Panc1 (cell line): Measurements from ENCODE around the gene TARP.

Source experiments
- ATAC-seq: fragments of 200-7000 bp; cut with Tn5 transposase; 2 replicates; pipeline ENCODE4 v1.9.1; 2020; ENCODE audit warnings: mild to moderate bottlenecking, moderate library complexity
- BruUV-seq: library from RNA; stranded (reverse); fragments of 400-500 nt; replicated peaks from 2 replicates; lab custom pipeline; 2021; lab: Mats Ljungman, UMichigan
- CTCF ChIA-PET: fragments of 300-600 bp; sonication (Branson Sonifier 250); formaldehyde crosslinking; loops from one replicate; lab custom pipeline; 2022; ENCODE audit warnings: antibody characterized with exemption; lab: Charles Lee
- POLR2A ChIA-PET: fragments of 300-600 bp; sonication (Branson Sonifier 250); formaldehyde crosslinking; loops from one replicate; lab custom pipeline; 2022; ENCODE audit warnings: antibody characterized with exemption; lab: Charles Lee
- DNase-seq: peaks from one replicate; pipeline ENCODE4 v3.0.0-alpha.2; 2010; ENCODE audit warnings: low read depth, low spot score
- H3K27ac ChIP-seq: 2 replicates; pipeline ENCODE4 v1.5.1; 2011; ENCODE audit warnings: mild to moderate bottlenecking, low read length, inconsistent platforms
- H3K27me3 ChIP-seq: fragments of 200-500 bp; sonication (Bioruptor generic); 2 replicates; pipeline ENCODE4 v1.6.0; 2014; ENCODE audit warnings: low read length, inconsistent platforms; ENCODE audit not compliant: control insufficient read depth, insufficient read depth
- H3K36me3 ChIP-seq: fragments of 200-500 bp; sonication (Bioruptor generic); 2 replicates; pipeline ENCODE4 v1.5.1; 2014; ENCODE audit warnings: inconsistent platforms, mild to moderate bottlenecking, low read length, moderate library complexity; ENCODE audit not compliant: control insufficient read depth, insufficient read depth
- H3K4me1 ChIP-seq: 2 replicates; pipeline ENCODE4 v1.5.1; 2011; ENCODE audit warnings: inconsistent platforms, mild to moderate bottlenecking, low read length, moderate library complexity; ENCODE audit not compliant: control insufficient read depth, insufficient read depth
- H3K4me3 ChIP-seq, 2 experiments: 2 replicates each; pipeline ENCODE4 v1.5.1; 2011 to 2012; ENCODE audit warnings: low read depth in 2 of 2, low read length in 2 of 2, mild to moderate bottlenecking in 2 of 2, inconsistent platforms in 1 of 2, moderate library complexity in 1 of 2
- H3K9me3 ChIP-seq: fragments of 200-500 bp; sonication (Bioruptor generic); 2 replicates; pipeline ENCODE4 v1.5.1; 2014; ENCODE audit warnings: low read depth, mild to moderate bottlenecking, inconsistent platforms, low read length, moderate library complexity; ENCODE audit not compliant: control insufficient read depth, insufficient read depth
- POLR2AphosphoS5 ChIP-seq: IDR thresholded peaks from 2 replicates; pipeline ENCODE4 v1.6.1; 2012; ENCODE audit warnings: mild to moderate bottlenecking, low read depth, low read length, moderate library complexity
- REST ChIP-seq, 2 experiments: IDR thresholded peaks; 2 replicates each; pipeline ENCODE4 v1.6.1; 2011 to 2012; ENCODE audit warnings: low read depth in 2 of 2, control low read depth in 1 of 2, low read length in 1 of 2, mild to moderate bottlenecking in 1 of 2, moderate library complexity in 1 of 2; ENCODE audit not compliant: insufficient read depth in 1 of 2
- SIN3A ChIP-seq: IDR thresholded peaks from 2 replicates; pipeline ENCODE4 v1.6.1; 2012; ENCODE audit warnings: low read depth, mild to moderate bottlenecking, low read length, moderate library complexity, borderline replicate concordance; ENCODE audit not compliant: insufficient read depth
- TCF7L2 ChIP-seq: IDR thresholded peaks from 2 replicates; pipeline ENCODE4 v1.6.1; 2011; ENCODE audit warnings: mild to moderate bottlenecking, low read depth, low read length, inconsistent platforms
- in situ Hi-C: cut with HindIII; loops from 2 replicates; pipeline ENCODE4 v1.10.0; 2016; ENCODE audit warnings: low sequenced_read_pairs, low pct_unique_long_range_greater_than_20kb
- intact Hi-C: fragments of 100-400 bp; cut with micrococcal nuclease; formaldehyde crosslinking; loops from one replicate; pipeline ENCODE4 v1.10.0; 2022; ENCODE audit not compliant: unreplicated experiment
- TF ChIP-seq, protein P1 (sequence below): fragments of 450-650 bp; IDR thresholded peaks from 2 replicates; pipeline ENCODE4 v1.5.1; 2017; ENCODE audit warnings: mild to moderate bottlenecking

TARP gene

DNA sequence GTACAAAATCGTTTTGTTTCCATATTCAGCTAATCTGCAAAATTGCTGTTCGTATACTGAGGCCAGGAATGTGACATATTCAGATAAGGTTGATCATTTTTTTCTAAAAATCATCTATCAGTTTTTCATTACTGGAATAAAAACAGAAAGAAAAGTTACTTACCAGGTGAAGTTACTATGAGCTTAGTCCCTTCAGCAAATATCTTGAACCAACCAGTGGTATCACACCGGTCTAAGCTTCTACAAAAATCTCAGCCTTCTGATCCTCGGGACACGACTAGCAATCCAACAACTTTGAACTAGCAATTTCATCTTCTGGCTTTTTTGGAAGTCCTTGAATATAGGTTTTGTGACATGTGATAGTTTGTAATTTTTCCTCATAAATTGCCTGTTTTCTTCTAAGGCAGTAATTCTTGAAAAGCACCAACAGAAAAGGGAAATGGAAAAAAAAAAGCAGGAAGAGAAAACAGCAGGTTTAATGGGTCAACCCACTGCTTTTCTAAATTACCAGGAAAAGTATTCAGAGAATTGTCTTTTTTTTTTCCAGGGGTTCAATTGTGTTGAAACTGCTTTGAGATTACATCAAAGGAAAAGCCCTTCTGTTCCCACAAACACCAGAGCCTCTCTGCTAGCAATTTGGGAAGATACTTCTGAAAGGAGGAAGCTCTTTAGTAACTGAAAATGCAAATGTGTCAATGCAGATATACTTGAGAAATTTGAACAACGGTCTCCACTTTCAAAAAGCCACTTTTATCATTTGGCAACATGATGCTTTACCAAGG is 2.9 kb upstream of the TARP start:
- Histone ChIP-seq H3K27ac (no peak overlapping the region), H3K4me1 (no peaks in the 10 kb centered on the region), H3K9me3 (no peaks in the 10 kb centered on the region), H3K4me3 (no peak overlapping the region), H3K27me3 (no peaks in the 10 kb centered on the region; the same call in 1 of the 2 replicates), H3K36me3 (no peaks in the 10 kb centered on the region)
- in situ Hi-C loops (no loop called here), intact Hi-C loops (no loop called here)
- ChIA-PET CTCF (no interaction called here), POLR2A (no interaction called here)
- ATAC-seq: no peak
- DNase-seq: no peak
- TF ChIP-seq POLR2AphosphoS5 (no peak), TCF7L2 (no peak)
- BruUV-seq: no TSS peak

DNA sequence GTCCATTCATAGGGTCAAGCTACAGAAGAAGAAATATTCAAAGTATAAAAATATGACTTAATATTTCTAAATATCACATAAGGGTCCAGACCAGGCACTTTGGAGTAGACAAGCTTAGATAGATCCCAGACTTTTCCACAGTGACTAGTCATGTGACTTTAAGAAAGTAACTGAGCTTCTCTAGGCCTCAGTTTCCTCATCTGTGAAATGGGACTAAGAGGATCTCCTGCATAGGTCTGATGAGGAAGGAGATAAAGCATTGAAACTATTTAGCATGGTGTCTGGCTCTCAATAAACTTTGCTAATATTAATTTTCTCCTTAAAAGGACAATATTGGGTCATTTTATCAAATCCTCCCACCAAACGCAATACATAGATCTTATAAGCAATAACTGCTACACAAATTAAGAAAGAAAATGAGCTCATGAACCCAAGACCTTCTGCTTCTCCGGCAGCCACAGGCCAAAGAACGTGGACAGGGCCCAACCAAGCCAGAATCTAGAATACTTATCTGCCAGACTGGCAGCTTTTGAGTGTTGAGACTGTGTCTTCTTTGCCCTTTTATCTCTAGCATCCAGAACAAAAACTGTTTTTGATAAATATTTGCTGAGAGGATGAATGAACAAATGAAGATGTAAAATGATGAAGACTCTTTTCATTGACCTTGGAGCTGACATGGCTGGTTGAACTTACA is 1.6 kb upstream of the TARP start:
- H3K9me3 ChIP-seq: no peaks in the 10 kb centered on the region
- intact Hi-C loops: no loop called here
- no TSS peak for BruUV-seq
- ATAC-seq (no peak), DNase-seq (no peak)
- H3K27ac ChIP-seq: no peak overlapping the region
- no peaks in the 10 kb centered on the region for H3K36me3 ChIP-seq
- no peak for TF ChIP-seq POLR2AphosphoS5
- TF ChIP-seq, protein P1, sequence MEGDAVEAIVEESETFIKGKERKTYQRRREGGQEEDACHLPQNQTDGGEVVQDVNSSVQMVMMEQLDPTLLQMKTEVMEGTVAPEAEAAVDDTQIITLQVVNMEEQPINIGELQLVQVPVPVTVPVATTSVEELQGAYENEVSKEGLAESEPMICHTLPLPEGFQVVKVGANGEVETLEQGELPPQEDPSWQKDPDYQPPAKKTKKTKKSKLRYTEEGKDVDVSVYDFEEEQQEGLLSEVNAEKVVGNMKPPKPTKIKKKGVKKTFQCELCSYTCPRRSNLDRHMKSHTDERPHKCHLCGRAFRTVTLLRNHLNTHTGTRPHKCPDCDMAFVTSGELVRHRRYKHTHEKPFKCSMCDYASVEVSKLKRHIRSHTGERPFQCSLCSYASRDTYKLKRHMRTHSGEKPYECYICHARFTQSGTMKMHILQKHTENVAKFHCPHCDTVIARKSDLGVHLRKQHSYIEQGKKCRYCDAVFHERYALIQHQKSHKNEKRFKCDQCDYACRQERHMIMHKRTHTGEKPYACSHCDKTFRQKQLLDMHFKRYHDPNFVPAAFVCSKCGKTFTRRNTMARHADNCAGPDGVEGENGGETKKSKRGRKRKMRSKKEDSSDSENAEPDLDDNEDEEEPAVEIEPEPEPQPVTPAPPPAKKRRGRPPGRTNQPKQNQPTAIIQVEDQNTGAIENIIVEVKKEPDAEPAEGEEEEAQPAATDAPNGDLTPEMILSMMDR: no peak
- TF ChIP-seq SIN3A: no peak
- no peak for TF ChIP-seq REST (IDR thresholded peaks at IDR 0.05; ENCODE audit: insufficient read depth in 1 of 2, low read depth in 2 of 2, low read length in 1 of 2)
- TF ChIP-seq TCF7L2: no peak
- no peaks in the 10 kb centered on the region for H3K4me1 ChIP-seq
- H3K27me3 ChIP-seq: no peaks in the 10 kb centered on the region; the same call in 1 of the 2 replicates
- ChIA-PET POLR2A (no interaction called here), CTCF (no interaction called here)
- H3K4me3 ChIP-seq: no peak overlapping the region
- in situ Hi-C loops: no loop called here

DNA sequence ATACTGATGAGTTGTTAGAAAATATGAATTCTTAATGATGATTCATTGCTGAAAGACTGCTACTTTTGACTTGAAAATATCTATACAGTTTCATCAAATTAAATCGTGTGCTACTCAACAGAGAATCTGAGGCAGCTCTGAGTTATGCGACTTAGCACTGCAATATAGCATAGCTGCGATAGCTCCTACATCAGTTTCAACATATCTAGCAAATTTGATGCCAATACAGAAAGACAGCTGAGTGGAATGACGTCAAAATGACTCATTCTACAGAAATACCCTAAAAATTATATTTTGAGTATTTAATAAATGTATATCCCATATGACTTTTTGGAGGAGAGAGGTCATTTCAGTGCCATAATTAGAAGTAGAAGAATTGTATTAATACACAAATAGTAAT is 1.1 kb upstream of the TARP start:
- no peak for ATAC-seq
- Histone ChIP-seq H3K4me3 (no peak overlapping the region), H3K4me1 (no peaks in the 10 kb centered on the region), H3K27me3 (no peaks in the 10 kb centered on the region), H3K27ac (no peak overlapping the region), H3K36me3 (no peaks in the 10 kb centered on the region), H3K9me3 (no peaks in the 10 kb centered on the region)
- intact Hi-C loops: no loop called here
- in situ Hi-C loops: no loop called here
- ChIA-PET POLR2A (no interaction called here), CTCF (no interaction called here)
- DNase-seq: no peak
- BruUV-seq: no TSS peak
- no peak for TF ChIP-seq POLR2AphosphoS5
- TF ChIP-seq, protein P1: no peak
- TF ChIP-seq TCF7L2: no peak
- TF ChIP-seq SIN3A: no peak
- TF ChIP-seq REST (IDR thresholded peaks at IDR 0.05; ENCODE audit: insufficient read depth in 1 of 2, low read depth in 2 of 2, low read length in 1 of 2): no peak
